ENCODE data around the gene RAB44.
"Not testable (repeated sequence)": the region's sequence is repeated elsewhere in the genome, so short reads cannot be mapped to it uniquely, and the experiment has no call there.

The RAB44 gene

GRCh38 chr6:36714511-36714910, 16.9 kb downstream of the RAB44 start:
- no peak for DNase-seq

- DNase-seq = no peak
These were observed 17.8 kb downstream of the RAB44 start for GRCh38 chr6:36715469-36715868.

- DNase-seq = no peak
These were observed 19.0 kb downstream of the RAB44 start for GRCh38 chr6:36716476-36717093.

GRCh38 chr6:36717231-36717825, 19.7 kb downstream of the RAB44 start:
- DNase-seq = no peak

- no peak for DNase-seq
These were observed 20.4 kb downstream of the RAB44 start for GRCh38 chr6:36717871-36718540.

- no peak for DNase-seq
These were observed 20.9 kb downstream of the RAB44 start for GRCh38 chr6:36718560-36718959.

- DNase-seq = no peak
These were observed 21.5 kb downstream of the RAB44 start for GRCh38 chr6:36719126-36719525.

- no peak for DNase-seq
These were observed 22.9 kb downstream of the RAB44 start for GRCh38 chr6:36720251-36721141.

- DNase-seq = no peak
These were observed 23.9 kb downstream of the RAB44 start for GRCh38 chr6:36721369-36722140.

GRCh38 chr6:36722365-36722764, 24.7 kb downstream of the RAB44 start:
- DNase-seq = no peak

- DNase-seq = no peak
These were observed 25.3 kb downstream of the RAB44 start for GRCh38 chr6:36722879-36723278.

GRCh38 chr6:36723992-36724391, 26.4 kb downstream of the RAB44 start:
- not testable (repeated sequence) for DNase-seq

GRCh38 chr6:36724514-36725390, 27.1 kb downstream of the RAB44 start:
- no peak for DNase-seq

- DNase-seq = no peak
These were observed 28.0 kb downstream of the RAB44 start for GRCh38 chr6:36725581-36725980.

- DNase-seq = no peak
These were observed 29.9 kb downstream of the RAB44 start for GRCh38 chr6:36727505-36728021.

GRCh38 chr6:36728289-36729160, 30.9 kb downstream of the RAB44 start:
- DNase-seq = no peak

- DNase-seq = no peak
These were observed 31.5 kb downstream of the RAB44 start for GRCh38 chr6:36729161-36729524.

GRCh38 chr6:36730424-36731380, 33.1 kb downstream of the RAB44 start:
- DNase-seq = no peak

Data from NCI-H2081 treated with DMSO at 0.1 percent for 48 hours (cell line).